ENCODE measurements around the gene TEX53.

Gene TEX53

GRCh38 chr9:114621975-114622609, 35.5 kb downstream of the TEX53 start:
- H3K4me3 ChIP-seq (ENCODE audit: low read depth in 1 of 2, low read length in 2 of 2), result no peak overlapping the region
- H3K9me3 ChIP-seq (ENCODE audit: insufficient read depth, low read length, severe bottlenecking), result no peaks in the 10 kb centered on the region
- no peak overlapping the region for H3K27ac ChIP-seq (ENCODE audit: low read length)
- peaks cover 5% of the 10 kb centered on the region; the same call in 1 of the 2 replicates for H4K20me1 ChIP-seq (ENCODE audit: insufficient read depth, low read length)
- no peak for TF ChIP-seq CTCF (IDR thresholded peaks at IDR 0.05; ENCODE audit: borderline replicate concordance, extremely low read depth, low read length, poor library complexity, severe bottlenecking)
- TF ChIP-seq EZH2 (IDR thresholded peaks at IDR 0.05; ENCODE audit: borderline replicate concordance, low read depth, low read length, severe bottlenecking), result no peak
- no peak for ATAC-seq (ENCODE audit: insufficient read depth, low read depth)
- no peak overlapping the region for H3K4me2 ChIP-seq (ENCODE audit: insufficient read depth, low read length)
- H3K36me3 ChIP-seq (ENCODE audit: insufficient read depth, low read length), result peaks cover 78% of the 10 kb centered on the region
- no peak overlapping the region for H3K9ac ChIP-seq (ENCODE audit: low read depth, low read length)
- no peaks in the 10 kb centered on the region for H3K4me1 ChIP-seq (ENCODE audit: insufficient read depth, low read length)
- DNase-seq, result no peak
- no peaks in the 10 kb centered on the region for H3K27me3 ChIP-seq (ENCODE audit: insufficient read depth, low read length, poor library complexity)
- no peak overlapping the region for H2AFZ ChIP-seq (ENCODE audit: low read depth, low read length)
- H3K79me2 ChIP-seq (ENCODE audit: insufficient read depth, low read length), result peaks cover 42% of the 10 kb centered on the region

- Histone ChIP-seq H3K9me3 (ENCODE audit: insufficient read depth, low read length, severe bottlenecking) (no peaks in the 10 kb centered on the region), H2AFZ (ENCODE audit: low read depth, low read length) (no peak overlapping the region), H3K27me3 (ENCODE audit: insufficient read depth, low read length, poor library complexity) (no peaks in the 10 kb centered on the region), H4K20me1 (ENCODE audit: insufficient read depth, low read length) (peaks cover 4% of the 10 kb centered on the region; the same call in 1 of the 2 replicates), H3K4me3 (ENCODE audit: low read depth in 1 of 2, low read length in 2 of 2) (no peak overlapping the region), H3K36me3 (ENCODE audit: insufficient read depth, low read length) (peaks cover 74% of the 10 kb centered on the region), H3K9ac (ENCODE audit: low read depth, low read length) (no peak overlapping the region), H3K27ac (ENCODE audit: low read length) (no peak overlapping the region), H3K79me2 (ENCODE audit: insufficient read depth, low read length) (peaks cover 48% of the 10 kb centered on the region), H3K4me1 (ENCODE audit: insufficient read depth, low read length) (no peaks in the 10 kb centered on the region), H3K4me2 (ENCODE audit: insufficient read depth, low read length) (no peak overlapping the region)
- no peak for ATAC-seq (ENCODE audit: insufficient read depth, low read depth)
- DNase-seq, result no peak
- no peak for TF ChIP-seq CTCF (IDR thresholded peaks at IDR 0.05; ENCODE audit: borderline replicate concordance, extremely low read depth, low read length, poor library complexity, severe bottlenecking)
- no peak for TF ChIP-seq EZH2 (IDR thresholded peaks at IDR 0.05; ENCODE audit: borderline replicate concordance, low read depth, low read length, severe bottlenecking)
Measured at GRCh38 chr9:114621561-114621960, 36.0 kb downstream of the TEX53 start.

- Histone ChIP-seq H3K36me3 (ENCODE audit: insufficient read depth, low read length) (peaks cover 61% of the 10 kb centered on the region), H3K4me2 (ENCODE audit: insufficient read depth, low read length) (no peak overlapping the region), H3K9me3 (ENCODE audit: insufficient read depth, low read length, severe bottlenecking) (no peaks in the 10 kb centered on the region), H3K27ac (ENCODE audit: low read length) (no peak overlapping the region), H3K79me2 (ENCODE audit: insufficient read depth, low read length) (peaks cover 63% of the 10 kb centered on the region), H3K9ac (ENCODE audit: low read depth, low read length) (no peak overlapping the region), H2AFZ (ENCODE audit: low read depth, low read length) (no peak overlapping the region), H3K4me1 (ENCODE audit: insufficient read depth, low read length) (peaks cover 2% of the 10 kb centered on the region; the same call in 1 of the 2 replicates), H3K27me3 (ENCODE audit: insufficient read depth, low read length, poor library complexity) (no peaks in the 10 kb centered on the region), H4K20me1 (ENCODE audit: insufficient read depth, low read length) (peaks cover 3% of the 10 kb centered on the region; the same call in 1 of the 2 replicates), H3K4me3 (ENCODE audit: low read depth in 1 of 2, low read length in 2 of 2) (no peak overlapping the region)
- no peak for ATAC-seq (ENCODE audit: insufficient read depth, low read depth)
- TF ChIP-seq CTCF (IDR thresholded peaks at IDR 0.05; ENCODE audit: borderline replicate concordance, extremely low read depth, low read length, poor library complexity, severe bottlenecking) (no peak), EZH2 (IDR thresholded peaks at IDR 0.05; ENCODE audit: borderline replicate concordance, low read depth, low read length, severe bottlenecking) (no peak)
- no peak for DNase-seq
Measured at GRCh38 chr9:114619191-114619761, 38.3 kb downstream of the TEX53 start.
